HCT116 (cell line): ENCODE data around the gene ZCWPW2. TPM values are rescaled to one million over a fixed set of nuclear protein-coding genes. Genes with fewer than 3 reads are reported as not detected.

Source experiments
- ATAC-seq: fragments of 200-7000 bp; cut with Tn5 transposase; 2 replicates; pipeline ENCODE4 v1.9.1; 2020; ENCODE audit warnings: mild to moderate bottlenecking, moderate library complexity
- BruUV-seq: library from RNA; stranded (reverse); fragments of 400-500 nt; replicated peaks from 2 replicates; lab custom pipeline; 2021; lab: Mats Ljungman, UMichigan
- CTCF ChIA-PET: fragments of 300-600 bp; sonication (Branson Sonifier 250); formaldehyde crosslinking; loops from one replicate; lab custom pipeline; 2021; ENCODE audit warnings: antibody characterized with exemption; lab: Charles Lee
- POLR2A ChIA-PET: fragments of 300-600, 350-600 bp; sonication (Branson Sonifier 250); formaldehyde crosslinking; loops from one replicate; lab custom pipeline; 2021; ENCODE audit warnings: antibody characterized with exemption; lab: Charles Lee
- RAD21 ChIA-PET, 2 experiments: fragments of 300-600 bp; sonication (Branson Sonifier 250); formaldehyde crosslinking; loops; one replicate each; lab custom pipeline; 2023; ENCODE audit warnings: low total read pairs in 2 of 2; ENCODE audit not compliant: uncharacterized antibody in 2 of 2, unreplicated experiment in 2 of 2, low non-redundant PET in 1 of 2; lab: Charles Lee
- DNase-seq: peaks from one replicate; pipeline ENCODE4 v3.0.0-alpha.2; 2010; ENCODE audit warnings: low read depth, low spot score
- H2AFZ ChIP-seq: fragments of 200-600 bp; shearing (Covaris generic), sonication (generic); 2 replicates; pipeline ENCODE4 v1.6.1; 2017; ENCODE audit warnings: low read depth, mixed run types, mixed read lengths, antibody characterized with exemption, low read length; ENCODE audit not compliant: poor library complexity, severe bottlenecking
- H3K27ac ChIP-seq: 2 replicates; pipeline ENCODE4 v1.5.1; 2012; ENCODE audit warnings: low read depth, low read length
- H3K27me3 ChIP-seq: fragments of 200-600 bp; sonication (generic); 2 replicates; pipeline ENCODE4 v1.6.1; 2016; ENCODE audit warnings: mixed run types, low read length, mixed read lengths; ENCODE audit not compliant: insufficient read depth
- H3K36me3 ChIP-seq, 2 experiments: fragments of 200-500 bp in 1 of 2; fragments of 200-600 bp in 1 of 2; sonication (Bioruptor generic) in 1 of 2; sonication (generic) in 1 of 2; 2 replicates each; pipeline versions ENCODE4 v1.5.1 to v1.6.1; 2014 to 2016; ENCODE audit warnings: low read length in 2 of 2, inconsistent platforms in 1 of 2, mixed read lengths in 1 of 2, mixed run types in 1 of 2; ENCODE audit not compliant: insufficient read depth in 2 of 2, control insufficient read depth in 1 of 2
- H3K4me1 ChIP-seq, 2 experiments: fragments of 200-600 bp in 1 of 2; sonication (generic) in 1 of 2; 2 replicates each; pipeline versions ENCODE4 v1.5.1 to v1.6.1; 2012 to 2017; ENCODE audit warnings: low read length in 2 of 2, inconsistent platforms in 1 of 2, mild to moderate bottlenecking in 1 of 2, mixed read lengths in 1 of 2, mixed run types in 1 of 2, moderate library complexity in 1 of 2; ENCODE audit not compliant: insufficient read depth in 2 of 2, control insufficient read depth in 1 of 2
- H3K4me2 ChIP-seq: fragments of 200-600 bp; sonication (generic); 2 replicates; pipeline ENCODE4 v1.6.1; 2017; ENCODE audit warnings: mixed run types, low read length, mixed read lengths
- H3K4me3 ChIP-seq, 2 experiments: fragments of 200-600 bp in 1 of 2; sonication (generic) in 1 of 2; replicated peaks in 1 of 2; 2 replicates each; pipeline ENCODE4 v1.5.1; 2011 to 2016; ENCODE audit warnings: low read length in 2 of 2, control low read depth in 1 of 2, low read depth in 1 of 2, mild to moderate bottlenecking in 1 of 2, mixed read lengths in 1 of 2, mixed run types in 1 of 2
- H3K79me2 ChIP-seq: fragments of 200-600 bp; sonication (generic); 2 replicates; pipeline ENCODE4 v1.6.1; 2017; ENCODE audit warnings: mild to moderate bottlenecking, mixed run types, low read length, moderate library complexity, mixed read lengths; ENCODE audit not compliant: insufficient read depth
- H3K9ac ChIP-seq: fragments of 200-600 bp; sonication (generic); 2 replicates; pipeline ENCODE4 v1.6.1; 2016; ENCODE audit warnings: low read length, mixed read lengths
- H3K9me2 ChIP-seq: fragments of 200-600 bp; sonication (generic), shearing (Covaris generic); 2 replicates; pipeline ENCODE4 v1.6.1; 2017; ENCODE audit warnings: mixed run types, mild to moderate bottlenecking, moderate library complexity; ENCODE audit not compliant: insufficient read depth
- H3K9me3 ChIP-seq, 2 experiments: fragments of 200-500 bp in 1 of 2; fragments of 200-600 bp in 1 of 2; sonication (Bioruptor generic) in 1 of 2; sonication (generic) in 1 of 2; 2 replicates each; pipeline ENCODE4 v1.6.1; 2014 to 2017; ENCODE audit warnings: low read length in 2 of 2, mixed read lengths in 2 of 2, inconsistent platforms in 1 of 2, low read depth in 1 of 2, mild to moderate bottlenecking in 1 of 2, mixed run types in 1 of 2, moderate library complexity in 1 of 2; ENCODE audit not compliant: control insufficient read depth in 1 of 2, insufficient read depth in 1 of 2
- H4K20me1 ChIP-seq: fragments of 200-600 bp; sonication (generic), shearing (Covaris generic); 2 replicates; pipeline ENCODE4 v1.6.1; 2017; ENCODE audit warnings: mixed run types, mild to moderate bottlenecking, moderate library complexity; ENCODE audit not compliant: insufficient read depth
- ATF3 ChIP-seq: IDR thresholded peaks from 2 replicates; pipeline ENCODE4 v1.6.1; 2012
- CBX3 ChIP-seq: IDR thresholded peaks from 2 replicates; pipeline ENCODE4 v1.6.1; 2012; ENCODE audit warnings: low read depth
- EGR1 ChIP-seq: IDR thresholded peaks from 2 replicates; pipeline ENCODE4 v1.6.1; 2012; ENCODE audit warnings: low read depth
- EZH2 ChIP-seq: fragments of 200-600 bp; sonication (generic); IDR thresholded peaks from 2 replicates; pipeline ENCODE4 v1.6.1; 2017; ENCODE audit warnings: antibody characterized with exemption, mixed run types
- EZH2phosphoT487 ChIP-seq: fragments of 200-600 bp; IDR thresholded peaks from 2 replicates; pipeline ENCODE4 v1.6.1; 2018; ENCODE audit warnings: antibody characterized with exemption, borderline replicate concordance
- FOSL1 ChIP-seq: IDR thresholded peaks from 2 replicates; pipeline ENCODE4 v1.6.1; 2012; ENCODE audit warnings: low read depth
- POLR2A ChIP-seq: IDR thresholded peaks from 2 replicates; pipeline ENCODE4 v1.7.0; 2011; ENCODE audit warnings: borderline replicate concordance; ENCODE audit not compliant: insufficient read depth, insufficient read length; ENCODE audit errors: extremely low read depth
- POLR2AphosphoS5 ChIP-seq: IDR thresholded peaks from 2 replicates; pipeline ENCODE4 v1.6.1; 2011; ENCODE audit warnings: mild to moderate bottlenecking, low read depth, low read length, moderate library complexity
- REST ChIP-seq: IDR thresholded peaks from 2 replicates; pipeline ENCODE4 v1.6.1; 2012; ENCODE audit warnings: low read depth
- SIN3A ChIP-seq: IDR thresholded peaks from 2 replicates; pipeline ENCODE4 v1.6.1; 2012; ENCODE audit warnings: low read depth
- SP1 ChIP-seq: IDR thresholded peaks from 2 replicates; pipeline ENCODE4 v1.6.1; 2012; ENCODE audit warnings: low read depth
- SRF ChIP-seq: IDR thresholded peaks from 2 replicates; pipeline ENCODE4 v1.6.1; 2012; ENCODE audit warnings: low read depth
- TCF7L2 ChIP-seq: IDR thresholded peaks from 2 replicates; pipeline ENCODE4 v1.7.0; 2011; ENCODE audit warnings: borderline replicate concordance, inconsistent platforms; ENCODE audit not compliant: insufficient read depth, insufficient read length; ENCODE audit errors: extremely low read depth
- YY1 ChIP-seq: IDR thresholded peaks from 2 replicates; pipeline ENCODE4 v1.6.1; 2011; ENCODE audit warnings: low read length, low read depth, moderate library complexity, mild to moderate bottlenecking; ENCODE audit not compliant: insufficient replicate concordance; ENCODE audit errors: extremely low read depth
- ZNF274 ChIP-seq: fragments of 200-500 bp; sonication (Bioruptor generic); IDR thresholded peaks from 2 replicates; pipeline ENCODE4 v1.6.1; 2014; ENCODE audit warnings: mild to moderate bottlenecking, low read depth, low read length, inconsistent platforms
- intact Hi-C: fragments of 100-400 bp; cut with micrococcal nuclease; formaldehyde crosslinking; loops from 2 replicates; pipeline ENCODE4 v1.10.0; 2022
- total RNA-seq: library from RNA; stranded (reverse); gene quantifications from one replicate; pipeline ENCODE4 v1.2.1, GENCODE V29; 2021; ENCODE audit not compliant: unreplicated experiment
- TF ChIP-seq, protein P1 (sequence below): IDR thresholded peaks from 2 replicates; pipeline ENCODE4 v1.6.1; 2011; ENCODE audit warnings: mild to moderate bottlenecking, low read length, moderate library complexity; ENCODE audit not compliant: insufficient replicate concordance; ENCODE audit errors: extremely low read depth
- TF ChIP-seq, protein P2 (sequence below): IDR thresholded peaks from 2 replicates; pipeline ENCODE4 v1.6.1; 2012

Gene ZCWPW2
- total RNA-seq, 1 experiment from 2014 or later, result 1.1 TPM

- H3K4me2 ChIP-seq, result no peak overlapping the region
- H3K4me3 ChIP-seq, result no peak overlapping the region
- RAD21 ChIA-PET, result no interaction called here
- H4K20me1 ChIP-seq, result no peaks in the 10 kb centered on the region
- H3K36me3 ChIP-seq, result no peaks in the 10 kb centered on the region
- no peak for TF ChIP-seq ZNF274
- TF ChIP-seq YY1, result no peak
- TF ChIP-seq POLR2A, result no peak
- TF ChIP-seq EZH2, result no peak
- no peak for TF ChIP-seq SRF
- no peak for TF ChIP-seq SIN3A
- no peak for TF ChIP-seq POLR2AphosphoS5
- TF ChIP-seq CBX3, result no peak
- TF ChIP-seq FOSL1, result no peak
- no peak for TF ChIP-seq TCF7L2
- no peak for TF ChIP-seq EZH2phosphoT487
- CTCF ChIA-PET, result no interaction called here
- H3K79me2 ChIP-seq, result no peaks in the 10 kb centered on the region
- no peak for DNase-seq
- POLR2A ChIA-PET, result no interaction called here
- no peaks in the 10 kb centered on the region for H3K9me3 ChIP-seq
- no peak for ATAC-seq
- H3K9me2 ChIP-seq, result no peaks in the 10 kb centered on the region
- H3K27me3 ChIP-seq, result no peaks in the 10 kb centered on the region
- H3K4me1 ChIP-seq, result no peaks in the 10 kb centered on the region
- intact Hi-C loops, result no loop called here
- H3K27ac ChIP-seq, result no peak overlapping the region
- BruUV-seq, result no TSS peak
- H3K9ac ChIP-seq, result no peak overlapping the region
- H2AFZ ChIP-seq, result no peak overlapping the region
These were observed 173.1 kb downstream of the ZCWPW2 start for GRCh38 chr3:28521663-28522062.

GRCh38 chr3:28542351-28542750 is 193.8 kb downstream of the ZCWPW2 start:
- DNase-seq (no peak), ATAC-seq (no peak)
- Histone ChIP-seq H4K20me1 (no peaks in the 10 kb centered on the region), H3K9ac (no peak overlapping the region), H3K36me3 (no peaks in the 10 kb centered on the region), H2AFZ (no peak overlapping the region), H3K27ac (no peak overlapping the region), H3K4me2 (no peak overlapping the region), H3K79me2 (no peaks in the 10 kb centered on the region), H3K4me3 (no peak overlapping the region), H3K9me3 (no peaks in the 10 kb centered on the region), H3K4me1 (no peaks in the 10 kb centered on the region), H3K27me3 (no peaks in the 10 kb centered on the region), H3K9me2 (no peaks in the 10 kb centered on the region)
- ChIA-PET RAD21 (no interaction called here), POLR2A (no interaction called here), CTCF (no interaction called here)
- intact Hi-C loops, result no loop called here
- BruUV-seq, result no TSS peak
- TF ChIP-seq SP1, result no peak
- no peak for TF ChIP-seq REST
- TF ChIP-seq, protein P1, sequence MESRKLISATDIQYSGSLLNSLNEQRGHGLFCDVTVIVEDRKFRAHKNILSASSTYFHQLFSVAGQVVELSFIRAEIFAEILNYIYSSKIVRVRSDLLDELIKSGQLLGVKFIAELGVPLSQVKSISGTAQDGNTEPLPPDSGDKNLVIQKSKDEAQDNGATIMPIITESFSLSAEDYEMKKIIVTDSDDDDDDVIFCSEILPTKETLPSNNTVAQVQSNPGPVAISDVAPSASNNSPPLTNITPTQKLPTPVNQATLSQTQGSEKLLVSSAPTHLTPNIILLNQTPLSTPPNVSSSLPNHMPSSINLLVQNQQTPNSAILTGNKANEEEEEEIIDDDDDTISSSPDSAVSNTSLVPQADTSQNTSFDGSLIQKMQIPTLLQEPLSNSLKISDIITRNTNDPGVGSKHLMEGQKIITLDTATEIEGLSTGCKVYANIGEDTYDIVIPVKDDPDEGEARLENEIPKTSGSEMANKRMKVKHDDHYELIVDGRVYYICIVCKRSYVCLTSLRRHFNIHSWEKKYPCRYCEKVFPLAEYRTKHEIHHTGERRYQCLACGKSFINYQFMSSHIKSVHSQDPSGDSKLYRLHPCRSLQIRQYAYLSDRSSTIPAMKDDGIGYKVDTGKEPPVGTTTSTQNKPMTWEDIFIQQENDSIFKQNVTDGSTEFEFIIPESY, result no peak
- TF ChIP-seq POLR2A, result no peak
- TF ChIP-seq, protein P2, sequence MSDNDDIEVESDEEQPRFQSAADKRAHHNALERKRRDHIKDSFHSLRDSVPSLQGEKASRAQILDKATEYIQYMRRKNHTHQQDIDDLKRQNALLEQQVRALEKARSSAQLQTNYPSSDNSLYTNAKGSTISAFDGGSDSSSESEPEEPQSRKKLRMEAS, result no peak
- TF ChIP-seq CBX3, result no peak
- TF ChIP-seq EZH2, result no peak
- no peak for TF ChIP-seq TCF7L2
- no peak for TF ChIP-seq ATF3
- no peak for TF ChIP-seq EGR1
